HG03521 (cell line): ENCODE data around the gene STAU1.
A peak's percentile ranks its signal among the peaks of the same experiment; 100 is the strongest.
"Not testable (repeated sequence)": the region's sequence is repeated elsewhere in the genome, so short reads cannot be mapped to it uniquely, and the experiment has no call there.

ENCODE experiments used
- ATAC-seq: cut with Tn5 transposase; IDR thresholded peaks from one replicate; pipeline ENCODE4 v1.9.1; 2021; ENCODE audit warnings: mild to moderate bottlenecking, moderate library complexity; ENCODE audit not compliant: unreplicated experiment

STAU1 gene

DNA sequence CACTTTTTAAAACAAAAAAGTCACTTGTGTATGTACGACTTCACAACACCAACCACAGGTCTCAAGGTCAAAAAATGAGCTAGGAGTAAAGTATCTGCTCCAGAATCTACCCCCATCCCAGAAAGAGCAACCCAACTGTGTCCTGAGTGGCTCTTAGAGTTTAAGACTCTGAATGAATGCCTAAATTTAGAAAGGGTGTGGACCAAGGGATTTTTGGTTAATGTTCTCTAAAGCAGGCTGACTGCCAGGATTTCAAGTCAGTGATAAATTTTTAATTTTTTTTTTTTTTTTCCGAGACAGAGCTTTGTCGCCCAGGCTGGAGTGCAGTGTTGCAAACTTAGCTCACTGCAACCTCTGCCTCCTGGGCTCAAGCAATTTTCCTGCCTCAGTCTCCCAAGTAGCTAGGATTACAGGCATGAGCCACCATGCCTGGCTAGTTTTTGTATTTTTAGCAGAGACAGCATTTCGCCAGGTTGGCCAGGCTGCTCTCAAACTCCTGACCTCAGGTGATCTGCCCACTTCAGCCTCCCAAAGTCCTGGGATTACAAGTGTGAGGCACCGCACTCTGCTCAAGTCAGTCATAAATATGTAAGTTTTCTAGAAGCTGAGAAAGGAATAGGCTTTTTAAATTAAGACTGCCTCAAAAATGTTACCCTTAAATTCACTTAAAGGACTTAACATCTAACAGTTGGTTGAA lies 20.2 kb downstream of the STAU1 start:
- no peak for ATAC-seq

DNA sequence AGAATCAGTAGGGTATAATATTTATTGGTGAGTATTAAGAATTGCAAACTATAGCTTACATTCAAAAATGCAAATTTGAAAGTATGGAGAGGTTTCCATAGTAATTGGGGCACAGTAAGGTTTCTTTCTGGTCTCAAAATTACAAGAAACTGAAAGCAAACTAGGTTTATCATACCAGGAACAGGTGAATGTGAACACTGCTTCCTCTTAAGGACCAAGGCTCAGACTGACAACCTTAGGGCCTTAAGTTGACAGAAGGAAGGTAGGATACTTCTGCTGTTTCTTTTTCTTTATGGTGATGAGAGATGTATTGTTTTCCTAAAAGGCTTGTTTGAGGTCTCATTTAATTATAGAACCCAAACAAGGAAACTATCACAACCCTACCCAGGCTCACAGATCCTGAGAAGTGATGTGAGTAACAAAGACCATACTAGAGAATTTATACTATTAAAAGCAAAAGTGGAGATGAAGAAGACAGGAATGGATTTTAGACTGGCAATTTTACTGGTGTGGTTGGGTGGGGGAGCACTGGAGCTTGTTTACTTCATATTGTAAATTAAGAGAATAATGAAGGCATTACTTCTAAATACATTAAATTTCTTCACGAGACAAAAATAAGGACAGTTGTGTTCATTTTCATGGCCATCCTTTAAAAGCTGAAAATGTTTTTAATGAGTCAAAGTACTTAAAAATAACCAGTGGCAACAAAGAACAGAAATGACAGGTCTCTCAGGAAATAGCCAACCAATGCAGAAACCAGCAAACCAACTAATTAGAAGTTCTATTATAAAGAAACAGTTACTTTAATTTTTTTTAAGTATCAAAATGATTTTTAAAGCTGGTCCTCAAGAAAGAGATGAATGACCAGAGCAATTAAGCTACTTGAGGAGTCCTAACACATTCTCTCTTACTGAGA lies 21.3 kb downstream of the STAU1 start:
- peak; percentile 58 for ATAC-seq

DNA sequence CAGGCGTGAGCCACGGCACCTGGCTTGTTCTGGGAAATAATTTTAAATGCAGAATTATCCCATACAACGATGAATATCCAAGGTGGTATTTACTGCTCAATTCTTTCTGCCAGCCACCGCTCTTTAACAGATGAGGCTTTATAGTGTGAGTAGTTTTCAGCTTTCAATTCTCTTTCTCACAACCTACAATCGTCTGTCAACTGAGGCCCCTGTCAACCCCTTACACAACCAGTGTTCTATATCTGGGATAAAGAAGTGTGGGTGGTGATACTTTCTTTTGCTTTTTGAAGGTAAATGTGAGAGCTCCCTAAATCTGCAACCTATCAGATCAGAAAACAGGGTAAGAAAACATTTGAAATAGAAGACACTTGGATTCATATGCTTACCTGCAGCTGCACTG lies 22.5 kb downstream of the STAU1 start:
- ATAC-seq, result no peak

GRCh38 chr20:49163696-49164095 lies 24.4 kb downstream of the STAU1 start:
- no peak for ATAC-seq

- no peak for ATAC-seq
Observed at GRCh38 chr20:49161428-49162152, 26.5 kb downstream of the STAU1 start.

DNA sequence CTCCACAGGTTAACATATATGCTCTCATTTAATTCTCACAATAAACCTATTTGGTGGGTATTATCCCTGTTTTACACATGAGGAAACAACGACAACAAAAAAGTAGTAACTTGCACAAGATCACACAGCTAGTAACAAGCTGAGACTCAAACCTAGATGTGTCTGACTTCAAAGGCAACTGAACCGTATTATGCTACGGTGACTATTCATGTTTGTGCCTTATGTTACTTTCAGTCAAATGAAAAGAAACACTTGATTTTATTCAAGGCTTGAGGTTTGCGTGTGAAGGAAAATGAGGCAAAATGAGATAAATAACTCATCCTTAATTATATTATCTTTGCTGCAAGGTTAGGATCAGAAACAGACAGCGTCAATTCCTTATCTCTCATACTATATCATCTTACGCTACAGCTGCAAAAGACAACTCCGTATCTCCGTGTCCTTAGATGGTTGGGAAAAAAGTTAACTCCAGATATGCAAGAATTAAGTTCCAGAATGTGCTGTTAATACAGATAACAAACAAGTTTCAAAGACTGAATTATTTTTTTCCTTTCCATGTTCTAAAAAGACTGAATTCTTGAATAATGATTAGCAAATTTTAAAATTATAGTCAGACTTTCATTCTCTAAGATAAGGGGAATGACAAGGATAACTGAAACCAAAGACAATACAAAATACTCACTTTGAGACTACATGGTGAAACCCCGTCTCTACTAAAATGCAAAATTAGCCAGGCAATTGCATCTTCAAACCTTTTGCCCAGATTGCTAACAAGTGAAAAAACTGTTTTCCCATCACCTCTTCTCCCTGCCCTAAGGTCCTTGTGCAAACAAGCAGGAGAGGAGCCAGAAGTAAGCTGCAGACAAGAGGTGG lies 27.8 kb downstream of the STAU1 start:
- no peak for ATAC-seq

DNA sequence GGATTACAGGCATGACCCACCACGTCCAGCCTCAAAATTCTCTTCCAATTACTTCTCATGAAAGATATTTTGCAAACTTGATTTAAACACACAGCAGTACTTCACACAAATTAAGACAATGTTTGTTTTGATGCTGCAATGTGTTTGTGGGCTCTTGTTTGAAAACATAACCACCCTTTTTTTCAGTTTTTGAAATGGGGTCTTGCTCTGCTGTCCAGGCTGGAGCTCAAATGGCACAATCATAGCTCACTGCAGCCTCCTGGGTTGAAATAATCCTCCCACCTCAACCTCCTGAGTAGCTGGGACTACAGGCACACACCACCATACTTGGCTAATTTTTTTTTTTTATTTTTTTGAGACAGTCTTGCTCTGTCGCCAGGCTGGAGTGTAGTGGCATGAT lies 31.0 kb downstream of the STAU1 start:
- ATAC-seq, result no peak

GRCh38 chr20:49156481-49156880 lies 31.7 kb downstream of the STAU1 start:
- ATAC-seq, result no peak

DNA sequence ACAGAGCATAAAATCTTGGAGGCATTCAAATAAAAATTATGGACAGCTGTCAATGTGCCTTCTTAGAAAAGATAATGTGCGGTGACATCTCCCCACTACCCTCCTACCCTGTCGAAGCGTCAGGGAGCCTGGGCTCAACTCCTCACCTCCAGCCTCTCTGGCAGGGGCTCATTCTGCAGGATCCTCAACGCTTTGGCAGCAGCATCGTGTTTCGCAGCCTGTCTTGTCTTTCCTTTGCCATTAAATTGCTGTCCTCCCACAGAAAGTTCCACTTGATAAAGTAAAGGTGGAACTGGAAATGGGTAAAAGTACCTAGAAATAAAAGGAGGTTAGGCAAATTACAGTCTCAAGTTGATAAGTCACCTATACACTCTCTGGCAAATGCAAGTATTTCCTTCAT lies 36.7 kb downstream of the STAU1 start:
- ATAC-seq, result no peak

DNA sequence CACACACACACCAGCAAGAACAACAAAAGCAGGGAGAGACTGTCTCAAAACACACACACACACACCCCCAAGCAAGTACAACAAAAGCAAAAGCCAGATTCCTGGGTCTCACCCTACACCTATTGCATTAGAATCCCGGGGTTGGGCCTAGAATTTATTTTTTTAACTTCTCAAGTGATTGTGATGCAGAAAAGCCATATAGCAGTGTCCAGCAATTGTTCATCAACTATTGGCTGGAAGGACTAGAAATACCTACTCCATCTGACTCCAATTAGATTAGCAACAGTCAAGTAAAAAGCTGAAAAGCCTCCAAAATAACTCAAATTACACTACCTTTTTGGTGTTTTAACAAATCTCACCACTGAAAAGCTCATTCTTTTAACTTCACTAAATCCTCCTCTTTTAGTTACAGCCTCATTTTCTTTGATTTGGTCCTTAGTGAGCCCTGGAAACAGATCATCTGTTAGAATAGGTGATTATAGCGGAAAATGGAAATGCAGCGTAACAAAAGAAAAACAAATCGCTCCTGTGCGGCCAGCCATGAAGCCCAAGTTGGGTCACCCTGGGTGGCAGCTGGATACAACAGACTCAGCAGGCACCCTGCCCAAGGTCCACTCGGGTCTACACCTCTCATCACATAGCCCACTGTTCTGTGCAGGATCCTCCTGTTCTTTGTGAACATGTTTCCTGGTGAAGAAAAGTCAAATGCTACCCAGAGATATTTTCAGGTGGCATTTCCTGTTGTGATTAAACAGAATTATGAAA lies 38.7 kb downstream of the STAU1 start:
- ATAC-seq, result no peak

DNA sequence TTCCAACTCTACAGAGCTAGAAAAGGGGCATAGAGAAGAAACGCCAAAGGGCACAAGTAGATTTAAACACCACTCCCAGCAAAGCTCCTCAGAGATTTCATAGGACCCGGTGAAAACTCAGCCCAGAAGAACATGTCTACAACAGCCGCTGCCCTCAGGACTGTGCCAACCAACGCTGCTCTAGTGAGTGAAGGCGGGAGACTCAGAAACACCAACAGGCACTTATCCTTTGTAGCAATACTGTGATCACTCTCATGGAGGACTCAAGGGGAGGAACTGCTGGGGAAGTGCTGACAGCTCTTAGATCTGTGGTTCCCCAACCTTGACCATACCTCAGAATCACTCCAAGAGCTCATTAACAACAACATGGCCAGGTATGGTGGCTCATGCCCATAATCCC lies 39.5 kb downstream of the STAU1 start:
- ATAC-seq, result no peak

DNA sequence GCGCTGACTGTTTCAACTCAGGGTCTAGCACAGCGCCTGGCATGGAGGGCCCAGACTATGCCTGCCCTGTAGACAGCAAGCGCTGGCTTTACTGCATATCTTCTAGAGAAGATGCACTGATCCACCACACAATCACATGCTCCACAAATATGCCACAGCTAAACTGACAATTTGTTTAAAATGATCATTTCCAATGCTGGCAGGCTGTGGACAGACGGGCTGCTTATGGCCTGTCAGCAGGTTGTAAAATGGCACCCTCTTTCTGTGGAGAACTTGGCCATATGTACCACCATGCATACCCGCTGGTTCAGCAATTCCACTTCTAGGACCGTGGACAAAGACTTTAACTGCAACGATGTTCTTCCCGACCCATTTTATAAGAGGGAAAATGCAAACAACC lies 40.8 kb downstream of the STAU1 start:
- ATAC-seq, result no peak

- no peak for ATAC-seq
Observed at GRCh38 chr20:49146442-49147225, 41.5 kb downstream of the STAU1 start.

DNA sequence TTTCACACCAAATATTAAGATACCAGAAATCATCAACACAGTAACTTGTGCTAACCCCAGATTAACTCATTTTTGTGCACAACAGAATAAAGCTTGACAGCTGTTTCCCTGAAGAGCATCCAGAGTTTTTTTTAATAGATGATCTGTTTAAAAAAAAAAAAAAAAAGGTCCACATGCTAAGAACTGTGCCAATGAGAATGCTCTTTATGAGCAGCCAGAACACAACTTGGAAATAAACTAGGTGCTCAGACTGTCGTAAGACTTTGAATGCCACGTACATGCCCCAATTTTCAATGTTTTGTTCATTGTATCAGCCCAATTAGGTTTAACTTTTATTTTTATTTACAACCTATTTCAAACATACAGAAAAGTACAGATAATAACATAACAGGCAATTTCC lies 47.3 kb downstream of the STAU1 start:
- ATAC-seq, result no peak

DNA sequence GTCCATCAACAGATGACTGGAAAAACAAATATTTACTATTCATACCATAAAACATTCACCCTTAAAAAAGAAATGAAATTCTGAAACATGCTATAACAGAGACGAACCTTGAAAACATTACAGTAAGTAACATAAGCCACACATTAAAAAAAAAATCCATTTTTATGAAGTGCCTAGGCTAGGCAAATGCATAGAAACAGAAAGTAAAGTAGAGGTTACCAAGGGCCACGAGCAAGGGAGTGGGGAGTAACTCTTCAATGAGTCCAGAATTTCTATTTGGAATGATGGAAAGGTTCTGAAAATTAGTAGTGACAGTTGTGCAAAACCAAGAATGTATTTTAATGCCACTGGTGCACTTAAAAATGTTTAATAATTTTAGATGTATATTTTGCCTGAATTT lies 47.7 kb downstream of the STAU1 start:
- ATAC-seq, result no peak

- no peak for ATAC-seq
Observed at GRCh38 chr20:49138431-49138830, 49.7 kb downstream of the STAU1 start.

DNA sequence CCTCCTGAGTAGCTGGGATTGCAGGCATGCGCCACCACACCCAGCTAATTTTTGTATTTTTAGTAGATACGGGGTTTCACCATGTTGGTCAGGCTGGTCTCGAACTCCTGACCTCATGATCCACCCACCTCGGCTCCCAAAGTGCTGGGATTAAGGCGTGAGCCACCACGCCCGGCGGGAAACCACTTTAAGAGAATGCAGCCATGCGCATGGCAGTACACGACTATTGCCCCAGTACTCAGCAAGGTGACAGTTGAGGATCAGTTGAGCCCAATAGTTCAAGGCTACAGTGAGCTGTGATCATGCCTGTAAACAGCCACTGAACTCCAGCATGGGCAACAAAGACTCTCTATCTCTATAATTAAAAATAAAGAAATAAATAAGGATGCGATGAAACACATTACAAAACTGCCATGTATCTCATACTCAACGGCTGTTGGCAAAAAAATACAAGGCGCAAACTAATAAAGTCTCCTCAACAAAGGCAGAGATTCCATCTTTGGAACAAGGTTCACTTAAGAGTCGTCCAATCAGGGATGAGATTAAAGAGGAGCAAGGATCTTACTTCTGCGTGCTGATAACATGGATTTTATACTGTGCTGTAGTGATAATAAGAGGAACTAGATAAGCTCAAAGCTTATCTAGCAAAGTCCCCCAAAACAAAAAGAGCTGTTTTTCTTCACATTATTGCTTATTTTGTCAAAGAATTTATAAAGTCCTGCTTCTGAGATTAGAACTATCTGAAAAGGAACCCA lies 51.1 kb downstream of the STAU1 start:
- ATAC-seq, result no peak

DNA sequence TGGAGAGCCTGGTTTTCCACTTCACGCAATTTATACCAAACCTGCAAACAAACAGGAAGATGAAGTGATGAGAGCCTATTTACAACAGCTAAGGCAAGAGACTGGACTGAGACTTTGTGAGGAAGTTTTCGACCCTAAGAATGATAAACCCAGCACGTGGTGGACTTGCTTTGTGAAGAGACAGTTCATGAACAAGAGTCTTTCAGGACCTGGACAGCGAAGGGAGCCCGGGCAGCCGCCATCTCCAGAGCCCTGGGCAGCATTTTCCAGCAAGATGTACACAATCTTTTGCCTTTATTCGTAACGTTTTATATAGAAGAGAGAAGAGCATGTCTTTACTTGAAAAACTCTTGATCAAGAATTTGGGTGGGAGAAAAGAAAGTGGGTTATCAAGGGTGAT lies 53.3 kb downstream of the STAU1 start:
- ATAC-seq, result not testable (repeated sequence)
